Activated B cell treated with CpG ODN at 0.5 μM for 24 hours (primary cell): Measurements from ENCODE around the gene GTF2H2C. TPM values are rescaled to one million over a fixed set of nuclear protein-coding genes. Genes with fewer than 3 reads are reported as not detected.
"Not testable (repeated sequence)": the region's sequence is repeated elsewhere in the genome, so short reads cannot be mapped to it uniquely, and the experiment has no call there.

Experiments used
- ATAC-seq: fragments of 200-7000 bp; cut with Tn5 transposase; one replicate; pipeline ENCODE4 v1.10.0; 2021; ENCODE audit warnings: low read depth, mild to moderate bottlenecking, moderate library complexity
- CTCF ChIA-PET: fragments of 350-600 bp; sonication (Branson Sonifier 250); formaldehyde crosslinking; loops from one replicate; lab custom pipeline; 2021; ENCODE audit warnings: antibody characterized with exemption; lab: Charles Lee
- POLR2A ChIA-PET: fragments of 350-600 bp; sonication (Branson Sonifier 250); formaldehyde crosslinking; loops from one replicate; lab custom pipeline; 2021; ENCODE audit warnings: antibody characterized with exemption; lab: Charles Lee
- DNase-seq: peaks from one replicate; pipeline ENCODE4 v3.0.0; 2022
- H3K27ac Mint-ChIP-seq: one replicate; pipeline ENCODE4 v1.8.0; 2020; ENCODE audit warnings: mixed read lengths
- H3K27me3 Mint-ChIP-seq: one replicate; pipeline ENCODE4 v1.8.0; 2021; ENCODE audit warnings: mixed read lengths
- H3K36me3 Mint-ChIP-seq: one replicate; pipeline ENCODE4 v1.8.0; 2021; ENCODE audit warnings: low read depth, mixed read lengths
- H3K4me1 Mint-ChIP-seq: one replicate; pipeline ENCODE4 v1.8.0; 2021; ENCODE audit warnings: mixed read lengths
- H3K4me3 Mint-ChIP-seq: one replicate; pipeline ENCODE4 v1.8.0; 2020; ENCODE audit warnings: mild to moderate bottlenecking, mixed read lengths
- H3K9me3 Mint-ChIP-seq: one replicate; pipeline ENCODE4 v1.8.0; 2020; ENCODE audit warnings: mixed read lengths
- CTCF ChIP-seq: fragments of 200-600 bp; IDR thresholded peaks from one replicate; pipeline ENCODE4 v1.8.0; 2022; ENCODE audit warnings: antibody characterized with exemption, mild to moderate bottlenecking
- intact Hi-C: fragments of 100-400 bp; cut with micrococcal nuclease; formaldehyde crosslinking; loops from one replicate; pipeline ENCODE4 v1.15.1; 2024
- total RNA-seq: library from RNA; stranded (reverse); gene quantifications from 2 replicates; pipeline ENCODE4 v1.2.3, GENCODE V29; 2022

GTF2H2C gene
- 41.4 and 52.0 TPM in 2 replicates for total RNA-seq

GRCh38 chr5:69559908-69560330, at the start of gene GTF2H2C:
Gene GTF2H2C, plus strand, starts transcription at chr5:69560191. Its CDS starts 4,942 bp downstream, at chr5:69565133.
- POLR2A ChIA-PET = interaction anchor here (1.1 kb wide), 1 partner anchor 467 kb away, joined by 4 read pairs; no protein-coding TSS in a partner anchor
- H3K4me3 Mint-ChIP-seq = peak within 1 kb of the TSS; percentile 92
- intact Hi-C loops, H3K36me3 Mint-ChIP-seq, H3K27me3 Mint-ChIP-seq, H3K9me3 Mint-ChIP-seq, CTCF ChIA-PET, H3K4me1 Mint-ChIP-seq: not testable (repeated sequence)
- DNase-seq = peak; percentile 65
- H3K27ac Mint-ChIP-seq = peak within 1 kb of the TSS; percentile 85
- peak; percentile 98 for ATAC-seq

- no peak for DNase-seq
- POLR2A ChIA-PET = no interaction called here
- intact Hi-C loops = no loop called here
- Mint-ChIP-seq H3K4me1 (no peaks in the 10 kb centered on the region), H3K27ac (no peak overlapping the region), H3K9me3 (no peaks in the 10 kb centered on the region), H3K4me3 (no peak overlapping the region), H3K36me3 (no peaks in the 10 kb centered on the region), H3K27me3 (no peaks in the 10 kb centered on the region)
- CTCF ChIA-PET = no interaction called here
- no peak for TF ChIP-seq CTCF
- ATAC-seq = no peak
These were observed 49.3 kb upstream of the GTF2H2C start for GRCh38 chr5:69510694-69511093.

GRCh38 chr5:69512740-69513260, 47.2 kb upstream of the GTF2H2C start:
- DNase-seq = no peak
- no peaks in the 10 kb centered on the region for H3K27me3 Mint-ChIP-seq
- intact Hi-C loops = no loop called here
- no peaks in the 10 kb centered on the region for H3K9me3 Mint-ChIP-seq
- no peak for TF ChIP-seq CTCF
- no peaks in the 10 kb centered on the region for H3K36me3 Mint-ChIP-seq
- POLR2A ChIA-PET = no interaction called here
- no peak overlapping the region for H3K4me3 Mint-ChIP-seq
- no peak for ATAC-seq
- no peak overlapping the region for H3K27ac Mint-ChIP-seq
- no peaks in the 10 kb centered on the region for H3K4me1 Mint-ChIP-seq
- CTCF ChIA-PET = no interaction called here

- H3K4me1 Mint-ChIP-seq, ATAC-seq, H3K27ac Mint-ChIP-seq, H3K27me3 Mint-ChIP-seq, DNase-seq, H3K4me3 Mint-ChIP-seq, intact Hi-C loops, H3K36me3 Mint-ChIP-seq, POLR2A ChIA-PET, CTCF ChIA-PET, H3K9me3 Mint-ChIP-seq: not testable (repeated sequence)
These were observed 44.4 kb upstream of the GTF2H2C start for GRCh38 chr5:69515570-69515969.

- no peak for TF ChIP-seq CTCF
- Mint-ChIP-seq H3K27me3 (no peaks in the 10 kb centered on the region), H3K9me3 (no peaks in the 10 kb centered on the region), H3K4me1 (no peaks in the 10 kb centered on the region), H3K27ac (no peak overlapping the region), H3K36me3 (no peaks in the 10 kb centered on the region), H3K4me3 (no peak overlapping the region)
- no peak for DNase-seq
- ChIA-PET CTCF (no interaction called here), POLR2A (no interaction called here)
- no peak for ATAC-seq
- intact Hi-C loops = no loop called here
These were observed 43.2 kb upstream of the GTF2H2C start for GRCh38 chr5:69516769-69517168.

- H3K27ac Mint-ChIP-seq = no peak overlapping the region
- POLR2A ChIA-PET = no interaction called here
- intact Hi-C loops = no loop called here
- DNase-seq = no peak
- no peaks in the 10 kb centered on the region for H3K9me3 Mint-ChIP-seq
- no peaks in the 10 kb centered on the region for H3K36me3 Mint-ChIP-seq
- ATAC-seq = no peak
- no peaks in the 10 kb centered on the region for H3K4me1 Mint-ChIP-seq
- no peak overlapping the region for H3K4me3 Mint-ChIP-seq
- CTCF ChIA-PET = no interaction called here
- peaks cover 5% of the 10 kb centered on the region for H3K27me3 Mint-ChIP-seq
- no peak for TF ChIP-seq CTCF
These were observed 42.2 kb upstream of the GTF2H2C start for GRCh38 chr5:69517763-69518212.
